ENCODE results near the gene ZNF771. TPM values are rescaled to one million over a fixed set of nuclear protein-coding genes. Genes with fewer than 3 reads are reported as not detected.
A peak's percentile ranks its signal among the peaks of the same experiment; 100 is the strongest.

Gene ZNF771
- total and polyA plus RNA-seq, 9 of the 15 experiments (the other 6 are each of a cell fraction or from before 2014, with no cell fraction given), result 1.5 to 12.6 (median 4.4) TPM

DNA sequence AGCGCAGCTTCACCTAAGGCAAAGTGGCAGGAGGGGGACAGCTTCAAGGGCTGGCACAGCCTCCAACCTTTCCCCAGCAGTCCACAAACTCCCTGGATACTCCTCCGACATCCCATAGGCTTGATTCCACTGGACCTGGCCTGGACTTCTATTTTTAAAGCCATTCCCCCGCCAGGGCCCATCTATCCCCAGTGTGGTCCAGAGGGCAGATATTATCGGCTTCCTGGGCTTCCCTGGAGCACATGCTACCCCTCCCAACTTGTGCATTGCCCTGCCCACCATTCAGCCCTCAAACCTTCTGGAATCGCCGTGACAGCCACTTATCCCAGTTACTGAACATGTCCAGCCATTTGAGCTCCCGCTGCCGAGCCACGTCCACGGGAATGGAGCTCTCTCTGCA is 42.2 kb upstream of the ZNF771 start:
- Histone ChIP-seq H3K27me3 (ENCODE audit: control insufficient read depth in 2 of 2, insufficient read depth in 2 of 2, low read length in 2 of 2) (no peaks in the 10 kb centered on the region), H3K27ac (ENCODE audit: extremely low read depth, low read depth, low read length) (no peak overlapping the region), H4K20me1 (replicated peaks; ENCODE audit: control insufficient read depth, insufficient read depth, low read length) (peaks cover 23% of the 10 kb centered on the region), H3K79me2 (ENCODE audit: control insufficient read depth, insufficient read depth, low read length) (peaks cover 69% of the 10 kb centered on the region), H3K9me1 (ENCODE audit: control insufficient read depth, insufficient read depth, low read length) (peaks cover 6% of the 10 kb centered on the region), H3K4me2 (ENCODE audit: insufficient read depth, low read length) (no peak overlapping the region), H3K9me3 (replicated peaks; ENCODE audit: control insufficient read depth, insufficient read depth, low read depth, low read length) (no peaks in the 10 kb centered on the region), H3K4me1 (replicated peaks in 1 of 2; ENCODE audit: control insufficient read depth in 2 of 2, insufficient read depth in 2 of 2, low read length in 2 of 2) (peaks cover 10 to 25% of the 10 kb centered on the region in 2 experiments; a peak in 4 of 5 replicates), H3K4me3 (no peak overlapping the region), H2AFZ (ENCODE audit: low read depth, low read length) (no peak overlapping the region), H3K36me3 (ENCODE audit: control insufficient read depth, insufficient read depth, low read length) (peaks cover 61% of the 10 kb centered on the region), H3K9ac (ENCODE audit: insufficient read depth in 1 of 2, low read depth in 2 of 2, low read length in 2 of 2) (peak overlapping the region in 1 of 2 experiments; percentile 38; a peak in 2 of 4 replicates)
- DNase-seq (ENCODE audit: extremely low read depth in 1 of 4, low spot score in 3 of 4) (no peak), FAIRE-seq (no peak), ATAC-seq (no peak)
- no TSS peak for BruUV-seq (replicated peaks)
- in situ Hi-C loops (cut with MboI), result loop anchor here (25.0 kb wide), 1 partner anchor 903 kb away; the partner anchor contains the start of genes BOLA2, SLX1B and SULT1A4
- WGBS (ENCODE audit: insufficient coverage, low coverage, missing lambda C conversion rate), result 95% methylated on average over 9 of the region's 10 CpGs
- POLR2A ChIA-PET, result interaction anchor here (0.6 to 1.8 kb wide), 5 partner anchors 11 to 329 kb away, joined by 3 to 15 read pairs (median 3); partner anchors contain the start of gene CD2BP2
- intact Hi-C loops (cut with micrococcal nuclease), result no loop called here
- CTCF ChIA-PET (ENCODE audit: low intra/inter-chr PET ratio), result no interaction called here
- no peak for TF ChIP-seq SUPT5H (IDR thresholded peaks at IDR 0.05)
- TF ChIP-seq NFE2 (IDR thresholded peaks at IDR 0.05; ENCODE audit: low read depth), result no peak
- no peak for TF ChIP-seq BRD9 (IDR thresholded peaks at IDR 0.05; ENCODE audit: low read depth, partially characterized antibody)
- TF ChIP-seq ZNF347 (CRISPR knock-in tag; IDR thresholded peaks at IDR 0.05; ENCODE audit: low read depth), result no peak
- TF ChIP-seq TRIM28 (IDR thresholded peaks at IDR 0.05), result no peak
- TF ChIP-seq HMG20B (CRISPR knock-in tag; IDR thresholded peaks at IDR 0.05), result no peak
- TF ChIP-seq, protein P1, sequence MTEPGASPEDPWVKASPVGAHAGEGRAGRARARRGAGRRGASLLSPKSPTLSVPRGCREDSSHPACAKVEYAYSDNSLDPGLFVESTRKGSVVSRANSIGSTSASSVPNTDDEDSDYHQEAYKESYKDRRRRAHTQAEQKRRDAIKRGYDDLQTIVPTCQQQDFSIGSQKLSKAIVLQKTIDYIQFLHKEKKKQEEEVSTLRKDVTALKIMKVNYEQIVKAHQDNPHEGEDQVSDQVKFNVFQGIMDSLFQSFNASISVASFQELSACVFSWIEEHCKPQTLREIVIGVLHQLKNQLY (CRISPR knock-in tag; conservative IDR thresholded peaks at IDR 0.05), result no peak
- TF ChIP-seq ZNF316 (IDR thresholded peaks at IDR 0.05), result no peak
- TF ChIP-seq RFX5 (IDR thresholded peaks at IDR 0.05; ENCODE audit: low read depth, low read length), result no peak
- TF ChIP-seq ZNF12 (CRISPR knock-in tag; IDR thresholded peaks at IDR 0.05), result no peak
- TF ChIP-seq, protein P2, sequence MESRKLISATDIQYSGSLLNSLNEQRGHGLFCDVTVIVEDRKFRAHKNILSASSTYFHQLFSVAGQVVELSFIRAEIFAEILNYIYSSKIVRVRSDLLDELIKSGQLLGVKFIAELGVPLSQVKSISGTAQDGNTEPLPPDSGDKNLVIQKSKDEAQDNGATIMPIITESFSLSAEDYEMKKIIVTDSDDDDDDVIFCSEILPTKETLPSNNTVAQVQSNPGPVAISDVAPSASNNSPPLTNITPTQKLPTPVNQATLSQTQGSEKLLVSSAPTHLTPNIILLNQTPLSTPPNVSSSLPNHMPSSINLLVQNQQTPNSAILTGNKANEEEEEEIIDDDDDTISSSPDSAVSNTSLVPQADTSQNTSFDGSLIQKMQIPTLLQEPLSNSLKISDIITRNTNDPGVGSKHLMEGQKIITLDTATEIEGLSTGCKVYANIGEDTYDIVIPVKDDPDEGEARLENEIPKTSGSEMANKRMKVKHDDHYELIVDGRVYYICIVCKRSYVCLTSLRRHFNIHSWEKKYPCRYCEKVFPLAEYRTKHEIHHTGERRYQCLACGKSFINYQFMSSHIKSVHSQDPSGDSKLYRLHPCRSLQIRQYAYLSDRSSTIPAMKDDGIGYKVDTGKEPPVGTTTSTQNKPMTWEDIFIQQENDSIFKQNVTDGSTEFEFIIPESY (CRISPR knock-in tag; IDR thresholded peaks at IDR 0.05), result no peak
- TF ChIP-seq, protein P3, sequence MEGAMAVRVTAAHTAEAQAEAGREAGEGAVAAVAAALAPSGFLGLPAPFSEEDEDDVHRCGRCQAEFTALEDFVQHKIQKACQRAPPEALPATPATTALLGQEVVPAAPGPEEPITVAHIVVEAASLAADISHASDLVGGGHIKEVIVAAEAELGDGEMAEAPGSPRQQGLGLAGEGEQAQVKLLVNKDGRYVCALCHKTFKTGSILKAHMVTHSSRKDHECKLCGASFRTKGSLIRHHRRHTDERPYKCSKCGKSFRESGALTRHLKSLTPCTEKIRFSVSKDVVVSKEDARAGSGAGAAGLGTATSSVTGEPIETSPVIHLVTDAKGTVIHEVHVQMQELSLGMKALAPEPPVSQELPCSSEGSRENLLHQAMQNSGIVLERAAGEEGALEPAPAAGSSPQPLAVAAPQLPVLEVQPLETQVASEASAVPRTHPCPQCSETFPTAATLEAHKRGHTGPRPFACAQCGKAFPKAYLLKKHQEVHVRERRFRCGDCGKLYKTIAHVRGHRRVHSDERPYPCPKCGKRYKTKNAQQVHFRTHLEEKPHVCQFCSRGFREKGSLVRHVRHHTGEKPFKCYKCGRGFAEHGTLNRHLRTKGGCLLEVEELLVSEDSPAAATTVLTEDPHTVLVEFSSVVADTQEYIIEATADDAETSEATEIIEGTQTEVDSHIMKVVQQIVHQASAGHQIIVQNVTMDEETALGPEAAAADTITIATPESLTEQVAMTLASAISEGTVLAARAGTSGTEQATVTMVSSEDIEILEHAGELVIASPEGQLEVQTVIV (CRISPR knock-in tag; IDR thresholded peaks at IDR 0.05; ENCODE audit: borderline replicate concordance), result no peak
- TF ChIP-seq FOXA3 (CRISPR knock-in tag; conservative IDR thresholded peaks at IDR 0.05 in 1 of 2, IDR thresholded peaks at IDR 0.05 in 1 of 2), result no peak
- TF ChIP-seq ASH1L (IDR thresholded peaks at IDR 0.05; ENCODE audit: borderline replicate concordance, low read depth, partially characterized antibody), result no peak
- no peak for TF ChIP-seq ARHGAP35 (IDR thresholded peaks at IDR 0.05; ENCODE audit: partially characterized antibody)
- TF ChIP-seq SMAD3 (CRISPR knock-in tag; conservative IDR thresholded peaks at IDR 0.05), result no peak

Data from K562 (cell line).